ENCODE results near the gene PTGES2.
A peak's percentile ranks its signal among the peaks of the same experiment; 100 is the strongest.
"Not testable (repeated sequence)": the region's sequence is repeated elsewhere in the genome, so short reads cannot be mapped to it uniquely, and the experiment has no call there.

Gene PTGES2

GRCh38 chr9:128088253-128088945 lies 39.1 kb downstream of the PTGES2 start:
- DNase-seq (ENCODE audit: low read depth in 1 of 2, low spot score in 1 of 2): no peak

GRCh38 chr9:128087262-128087661 lies 40.3 kb downstream of the PTGES2 start:
- DNase-seq (ENCODE audit: low read depth in 1 of 2, low spot score in 1 of 2): no peak

GRCh38 chr9:128085943-128086342 lies 41.6 kb downstream of the PTGES2 start:
- DNase-seq (ENCODE audit: low read depth in 1 of 2, low spot score in 1 of 2): no peak

- no peak for DNase-seq (ENCODE audit: low read depth in 1 of 2, low spot score in 1 of 2)
Measured at GRCh38 chr9:128084746-128085145, 42.8 kb downstream of the PTGES2 start.

- DNase-seq (ENCODE audit: low read depth in 1 of 2, low spot score in 1 of 2): no peak
Measured at GRCh38 chr9:128082151-128082550, 45.4 kb downstream of the PTGES2 start.

GRCh38 chr9:128081056-128081455 lies 46.5 kb downstream of the PTGES2 start:
- DNase-seq (ENCODE audit: low read depth in 1 of 2, low spot score in 1 of 2): no peak

GRCh38 chr9:128080206-128080605 lies 47.3 kb downstream of the PTGES2 start:
- DNase-seq (ENCODE audit: low read depth in 1 of 2, low spot score in 1 of 2): no peak

GRCh38 chr9:128078504-128079434 lies 48.8 kb downstream of the PTGES2 start:
- no peak for DNase-seq (ENCODE audit: low read depth in 1 of 2, low spot score in 1 of 2)

GRCh38 chr9:128077847-128078503 lies 49.6 kb downstream of the PTGES2 start:
- DNase-seq (ENCODE audit: low read depth in 1 of 2, low spot score in 1 of 2): no peak

- no peak for DNase-seq (ENCODE audit: low read depth in 1 of 2, low spot score in 1 of 2)
Measured at GRCh38 chr9:128073253-128073886, 54.2 kb downstream of the PTGES2 start.

- peak in 1 of 2 donors; percentile 36 for DNase-seq (ENCODE audit: low read depth in 1 of 2, low spot score in 1 of 2)
Measured at GRCh38 chr9:128072144-128073021, 55.1 kb downstream of the PTGES2 start.

GRCh38 chr9:128071475-128071874 lies 56.1 kb downstream of the PTGES2 start:
- DNase-seq (ENCODE audit: low read depth in 1 of 2, low spot score in 1 of 2): not testable (repeated sequence)

- DNase-seq (ENCODE audit: low read depth in 1 of 2, low spot score in 1 of 2): no peak
Measured at GRCh38 chr9:128070874-128071273, 56.7 kb downstream of the PTGES2 start.
